A549 treated with CpdA at 1 μM for 4 hours (cell line): Measurements from ENCODE around the gene ACTN2. TPM values are rescaled to one million over a fixed set of nuclear protein-coding genes. Genes with fewer than 3 reads are reported as not detected.

Experiments used
- total RNA-seq: library from RNA; stranded (reverse); fragments of 200-300 nt; extraction: Qiagen RNA extraction; gene quantifications from 5 replicates; pipeline ENCODE4 v1.2.3, GENCODE V29; 2022; ENCODE audit warnings: low read depth

ACTN2 gene
- total RNA-seq = 0.01 to 0.12 TPM in 2 of 5 replicates, not detected in the others

DNA sequence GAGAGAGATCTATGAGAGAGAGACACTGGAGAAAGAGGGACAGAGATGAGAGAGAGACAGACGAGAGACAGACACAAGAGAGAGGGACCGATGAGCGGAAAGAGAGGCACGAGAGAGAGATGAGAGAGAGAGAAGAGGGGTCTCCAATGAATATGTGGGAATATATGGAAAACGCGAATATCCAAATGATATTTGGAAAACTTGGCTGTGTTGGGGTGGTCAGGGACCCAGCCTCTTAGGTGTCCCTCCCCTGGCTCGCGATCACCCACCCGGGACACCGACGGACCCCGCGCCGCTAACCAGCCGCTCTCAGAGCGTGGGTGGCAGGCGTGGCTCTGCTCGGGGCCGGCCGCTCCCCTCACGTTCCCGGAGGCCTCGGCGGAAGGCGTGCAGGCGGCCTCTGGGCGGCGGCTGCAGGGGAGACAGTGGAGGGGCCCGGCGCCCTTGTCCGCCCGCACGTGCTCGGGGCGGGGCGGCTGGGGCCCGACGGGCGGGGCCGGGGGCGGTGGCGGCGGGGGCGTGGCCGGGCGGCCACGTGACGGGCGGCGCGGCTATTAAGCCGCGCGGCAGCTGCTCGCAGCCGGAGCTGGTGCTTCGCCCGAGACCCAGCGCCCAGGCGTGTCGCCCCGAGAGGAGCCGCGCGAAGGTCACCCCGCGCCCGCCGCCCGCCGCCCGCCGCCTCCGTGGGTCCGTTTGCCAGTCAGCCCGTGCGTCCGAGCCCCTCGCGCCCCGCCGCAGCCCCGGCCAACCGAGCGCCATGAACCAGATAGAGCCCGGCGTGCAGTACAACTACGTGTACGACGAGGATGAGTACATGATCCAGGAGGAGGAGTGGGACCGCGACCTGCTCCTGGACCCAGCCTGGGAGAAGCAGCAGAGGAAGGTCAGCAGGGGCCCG lies at the start of gene ACTN2:
TSS of gene ACTN2 (plus strand) at position 583 of the 898 bp plus-strand sequence. CDS start at position 758, 175 bp downstream.

DNA sequence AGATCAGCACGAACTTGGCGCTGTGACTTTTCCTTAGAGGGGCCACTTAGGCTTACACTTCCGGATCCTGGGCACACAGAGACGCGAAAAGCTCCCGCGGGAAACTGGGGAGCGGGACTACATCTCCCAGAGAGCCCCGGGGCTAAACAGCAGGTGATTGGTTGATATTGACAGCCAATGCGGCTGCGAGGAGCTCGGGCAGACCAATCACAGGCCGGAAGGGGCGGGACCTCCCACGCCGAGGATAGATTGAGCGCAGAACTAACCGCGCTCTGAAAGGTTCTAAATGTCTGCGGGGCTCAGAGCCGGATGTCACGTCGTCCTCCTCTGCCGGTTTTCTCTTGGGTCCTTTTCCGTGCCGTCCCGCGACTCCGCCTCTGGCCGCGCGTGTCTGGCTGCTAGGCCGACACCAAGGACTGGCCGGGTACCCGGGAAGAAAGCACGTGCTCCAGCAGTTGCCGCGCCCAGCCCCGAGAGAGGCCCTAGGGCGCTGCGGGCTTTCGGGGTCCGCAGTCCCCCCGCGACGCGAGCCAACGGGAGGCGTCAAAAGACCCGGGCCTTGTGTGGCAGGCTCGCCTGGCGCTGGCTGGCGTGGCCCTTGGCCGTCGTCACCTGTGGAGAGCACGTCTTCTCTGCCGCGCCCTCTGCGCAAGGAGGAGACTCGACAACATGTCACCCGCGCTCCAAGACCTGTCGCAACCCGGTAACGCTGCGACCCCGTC lies 108.9 kb downstream of the ACTN2 start, which contains the start of gene MTR:
TSS of gene MTR (plus strand) at position 258 of the 722 bp plus-strand sequence. CDS start at position 670, 412 bp downstream.

Other genes starting within 250 kb of the ACTN2 start
- 33.0 to 48.8 TPM (median 35.5 TPM) in 5 replicates for gene LGALS8, start 162.5 kb upstream of the ACTN2 start, total RNA-seq
- gene HEATR1, start 82.0 kb upstream of the ACTN2 start, total RNA-seq = 23.5 to 29.5 TPM (median 27.3 TPM) in 5 replicates
- gene MTR, start 108.8 kb downstream of the ACTN2 start, total RNA-seq = 4.2 to 9.3 TPM (median 6.2 TPM) in 5 replicates